ENCODE results near the gene TTC12. TPM values are rescaled to one million over a fixed set of nuclear protein-coding genes. Genes with fewer than 3 reads are reported as not detected.

The TTC12 gene
- total and polyA plus RNA-seq, 2 donors (not counting 3 experiments of a cell fraction or from before 2014, with no cell fraction given), result 2.2 to 2.9 TPM

DNA sequence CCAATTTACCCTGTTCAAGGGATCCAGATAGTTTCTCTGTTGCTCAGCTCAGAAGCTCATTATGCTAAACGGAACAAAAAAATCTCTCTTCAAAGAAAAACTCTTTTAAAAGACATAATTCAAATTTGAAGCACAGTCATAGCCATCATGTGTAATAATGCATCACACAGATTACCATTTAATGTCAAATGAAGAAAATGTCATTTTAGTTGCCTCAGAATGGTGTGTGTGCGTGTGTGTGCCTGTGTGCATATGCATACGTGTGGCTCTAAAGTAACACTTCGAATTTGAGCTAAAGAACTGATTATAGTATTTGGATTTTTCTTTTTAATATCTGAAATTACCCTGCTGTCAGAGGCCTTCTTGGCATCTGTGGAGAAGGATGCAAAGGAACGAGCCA is 9.9 kb downstream of the TTC12 start:
- BruUV-seq (replicated peaks), result no TSS peak
- Histone ChIP-seq H3K4me3 (replicated peaks in 1 of 3; ENCODE audit: insufficient read depth in 1 of 3, low read depth in 1 of 3, low read length in 3 of 3) (no peak overlapping the region), H3K9me1 (replicated peaks; ENCODE audit: control insufficient read depth, extremely low read depth, insufficient read depth, low read length) (no peaks in the 10 kb centered on the region), H4K20me1 (replicated peaks; ENCODE audit: control insufficient read depth, extremely low read depth, insufficient read depth, low read length) (no peaks in the 10 kb centered on the region), H3K9ac (replicated peaks; ENCODE audit: extremely low read depth, insufficient read depth, low read length) (no peak overlapping the region), H2AFZ (ENCODE audit: low read depth, low read length) (no peak overlapping the region), H3K9me3 (replicated peaks; ENCODE audit: control insufficient read depth, insufficient read depth, low read length) (no peaks in the 10 kb centered on the region), H3K4me2 (ENCODE audit: insufficient read depth, low read length) (no peak overlapping the region), H3K27ac (ENCODE audit: insufficient read depth, low read depth, low read length) (no peak overlapping the region), H3K79me2 (ENCODE audit: control insufficient read depth, insufficient read depth, low read length) (no peaks in the 10 kb centered on the region), H3K27me3 (ENCODE audit: control insufficient read depth in 2 of 2, insufficient read depth in 2 of 2, low read length in 2 of 2) (no peaks in the 10 kb centered on the region), H3K36me3 (ENCODE audit: control insufficient read depth in 2 of 2, extremely low read depth in 1 of 2, insufficient read depth in 2 of 2, low read length in 2 of 2) (no peaks in the 10 kb centered on the region), H3K4me1 (ENCODE audit: control insufficient read depth, extremely low read depth, insufficient read depth, low read length) (no peaks in the 10 kb centered on the region)
- no peak for TF ChIP-seq JUN (IDR thresholded peaks at IDR 0.05; ENCODE audit: borderline replicate concordance, insufficient read depth, insufficient read length, low read depth)
- TF ChIP-seq POLR2A (IDR thresholded peaks at IDR 0.05; ENCODE audit: low read depth, low read length), result no peak
- TF ChIP-seq, protein P1, sequence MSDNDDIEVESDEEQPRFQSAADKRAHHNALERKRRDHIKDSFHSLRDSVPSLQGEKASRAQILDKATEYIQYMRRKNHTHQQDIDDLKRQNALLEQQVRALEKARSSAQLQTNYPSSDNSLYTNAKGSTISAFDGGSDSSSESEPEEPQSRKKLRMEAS (IDR thresholded peaks at IDR 0.05; ENCODE audit: insufficient read depth, insufficient read length), result no peak
- no peak for TF ChIP-seq FOS (IDR thresholded peaks at IDR 0.05; ENCODE audit: borderline replicate concordance, insufficient read depth, low read length)
- TF ChIP-seq EZH2 (IDR thresholded peaks at IDR 0.05; ENCODE audit: borderline replicate concordance, low read depth, low read length, severe bottlenecking), result no peak
- TF ChIP-seq, protein P2, sequence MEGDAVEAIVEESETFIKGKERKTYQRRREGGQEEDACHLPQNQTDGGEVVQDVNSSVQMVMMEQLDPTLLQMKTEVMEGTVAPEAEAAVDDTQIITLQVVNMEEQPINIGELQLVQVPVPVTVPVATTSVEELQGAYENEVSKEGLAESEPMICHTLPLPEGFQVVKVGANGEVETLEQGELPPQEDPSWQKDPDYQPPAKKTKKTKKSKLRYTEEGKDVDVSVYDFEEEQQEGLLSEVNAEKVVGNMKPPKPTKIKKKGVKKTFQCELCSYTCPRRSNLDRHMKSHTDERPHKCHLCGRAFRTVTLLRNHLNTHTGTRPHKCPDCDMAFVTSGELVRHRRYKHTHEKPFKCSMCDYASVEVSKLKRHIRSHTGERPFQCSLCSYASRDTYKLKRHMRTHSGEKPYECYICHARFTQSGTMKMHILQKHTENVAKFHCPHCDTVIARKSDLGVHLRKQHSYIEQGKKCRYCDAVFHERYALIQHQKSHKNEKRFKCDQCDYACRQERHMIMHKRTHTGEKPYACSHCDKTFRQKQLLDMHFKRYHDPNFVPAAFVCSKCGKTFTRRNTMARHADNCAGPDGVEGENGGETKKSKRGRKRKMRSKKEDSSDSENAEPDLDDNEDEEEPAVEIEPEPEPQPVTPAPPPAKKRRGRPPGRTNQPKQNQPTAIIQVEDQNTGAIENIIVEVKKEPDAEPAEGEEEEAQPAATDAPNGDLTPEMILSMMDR (IDR thresholded peaks at IDR 0.05; ENCODE audit: extremely low read depth in 1 of 2, insufficient read depth in 1 of 2, low read depth in 1 of 2, low read length in 2 of 2), result no peak
- no peak for TF ChIP-seq GATA2 (IDR thresholded peaks at IDR 0.05; ENCODE audit: insufficient read depth, insufficient read length, low read depth, low read length)
- no peak for TF ChIP-seq MYC (IDR thresholded peaks at IDR 0.05; ENCODE audit: low read depth, low read length)
- TF ChIP-seq POLR2AphosphoS5 (IDR thresholded peaks at IDR 0.05; ENCODE audit: insufficient read depth, low read depth, low read length), result no peak
- ChIA-PET CTCF (no interaction called here), POLR2A (no interaction called here)
- DNase-seq (ENCODE audit: low read depth, low spot score) (no peak), FAIRE-seq (no peak)
- intact Hi-C loops (cut with micrococcal nuclease), result no loop called here
- dilution Hi-C loops (cut with MboI; ENCODE audit: extremely low pct_ligation_motif_present, low sequenced_read_pairs), result no loop called here
